ENCODE results near the gene COPS6.
A peak's percentile ranks its signal among the peaks of the same experiment; 100 is the strongest.

Gene COPS6

DNA sequence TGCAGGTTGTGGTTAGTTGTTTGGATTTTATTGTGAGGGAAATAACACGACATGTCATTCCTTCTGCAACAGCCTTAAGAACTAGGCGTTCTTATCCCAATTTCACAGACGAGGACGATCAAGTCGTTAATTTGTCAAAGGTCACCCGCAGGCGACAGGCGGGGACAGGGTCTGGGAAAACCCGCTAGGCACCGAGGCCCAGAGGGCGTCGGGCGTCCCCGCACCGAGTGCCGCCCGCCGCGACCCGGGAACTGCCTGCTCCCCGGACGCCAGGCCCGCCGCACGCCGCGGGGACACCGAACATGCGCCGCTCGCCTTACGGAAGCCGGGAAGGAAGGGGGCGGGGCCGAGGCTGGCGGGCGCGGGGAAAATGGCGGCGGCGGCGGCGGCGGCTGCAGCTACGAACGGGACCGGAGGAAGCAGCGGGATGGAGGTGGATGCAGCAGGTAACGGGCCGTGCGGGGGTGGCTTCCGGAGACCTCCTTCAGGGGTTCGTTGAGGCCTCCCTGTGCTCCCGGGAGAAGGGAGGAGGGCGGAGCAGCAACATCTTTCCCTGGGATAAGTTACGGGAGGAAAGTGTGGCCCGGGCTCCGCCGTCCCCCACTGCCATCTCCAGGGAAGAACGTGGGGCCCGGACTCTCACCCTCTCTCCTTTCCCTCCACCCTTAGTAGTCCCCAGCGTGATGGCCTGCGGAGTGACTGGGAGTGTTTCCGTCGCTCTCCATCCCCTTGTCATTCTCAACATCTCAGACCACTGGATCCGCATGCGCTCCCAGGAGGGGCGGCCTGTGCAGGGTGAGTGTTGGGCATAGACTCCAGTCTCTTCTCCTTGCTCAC lies at the start of gene COPS6:
TSS of gene COPS6 (plus strand) at position 349 of the 837 bp plus-strand sequence. CDS start at position 371, 22 bp downstream.
- DNase-seq (ENCODE audit: low read depth, low spot score) = peak; percentile 78

DNA sequence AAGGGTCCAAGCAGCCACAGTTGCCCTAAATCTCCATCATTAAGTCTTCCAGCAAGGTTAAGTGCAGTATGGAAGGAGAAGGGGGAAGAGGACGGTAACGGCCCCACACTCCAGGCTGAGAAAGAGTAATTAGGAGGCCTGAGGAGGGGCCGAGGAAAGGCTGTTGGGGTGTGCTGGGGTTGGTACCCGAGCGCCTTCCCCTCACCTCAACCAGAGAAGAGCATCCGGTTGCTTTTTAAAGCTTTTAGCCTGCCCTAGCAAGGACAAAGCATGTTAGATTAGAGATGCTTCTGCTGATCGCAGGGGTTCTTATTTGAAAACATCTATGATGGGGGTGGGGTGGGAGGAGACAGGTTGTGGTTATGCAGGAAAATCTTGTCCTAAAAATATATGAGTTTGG lies 48.2 kb upstream of the COPS6 start:
- DNase-seq (ENCODE audit: low read depth, low spot score) = no peak

DNA sequence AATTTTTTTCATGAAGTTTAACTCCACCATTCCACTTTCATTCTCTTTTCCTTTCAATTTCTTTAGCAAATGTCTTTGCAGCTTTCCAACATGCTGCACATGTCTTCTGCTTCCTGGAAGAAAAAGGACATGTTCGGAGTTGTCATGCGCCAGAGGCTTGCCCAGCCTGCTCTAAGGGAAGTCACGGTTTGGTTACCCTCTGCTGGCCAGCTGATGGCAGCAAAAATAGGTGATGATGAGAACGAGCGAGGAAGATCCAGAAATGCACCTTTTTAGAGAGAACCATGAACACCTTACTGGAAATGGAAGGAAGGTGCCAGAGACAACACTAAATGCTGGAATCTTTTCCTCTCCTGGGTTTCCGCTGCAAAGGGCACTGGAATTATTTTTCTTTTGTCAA lies 44.1 kb upstream of the COPS6 start:
- DNase-seq (ENCODE audit: low read depth, low spot score) = no peak

DNA sequence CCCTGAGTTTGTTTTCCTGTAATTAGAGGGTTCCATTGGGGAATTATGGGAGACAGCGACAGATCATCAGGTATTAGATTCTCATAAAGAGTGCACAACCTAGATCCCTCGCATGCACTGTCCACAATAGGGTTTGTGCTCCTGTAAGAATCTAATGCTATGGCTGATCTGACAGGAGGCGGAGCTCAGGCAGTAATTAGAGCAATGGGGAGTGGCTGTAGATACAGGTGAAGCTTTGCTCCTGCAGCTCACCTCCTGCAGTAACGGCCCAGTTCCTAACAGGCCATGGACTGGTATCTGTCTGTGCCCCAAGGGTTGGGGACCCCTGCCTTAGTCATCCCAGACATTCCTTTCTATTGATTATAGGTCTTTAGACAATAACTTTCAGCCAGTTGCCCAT lies 40.1 kb upstream of the COPS6 start:
- DNase-seq (ENCODE audit: low read depth, low spot score) = no peak

DNA sequence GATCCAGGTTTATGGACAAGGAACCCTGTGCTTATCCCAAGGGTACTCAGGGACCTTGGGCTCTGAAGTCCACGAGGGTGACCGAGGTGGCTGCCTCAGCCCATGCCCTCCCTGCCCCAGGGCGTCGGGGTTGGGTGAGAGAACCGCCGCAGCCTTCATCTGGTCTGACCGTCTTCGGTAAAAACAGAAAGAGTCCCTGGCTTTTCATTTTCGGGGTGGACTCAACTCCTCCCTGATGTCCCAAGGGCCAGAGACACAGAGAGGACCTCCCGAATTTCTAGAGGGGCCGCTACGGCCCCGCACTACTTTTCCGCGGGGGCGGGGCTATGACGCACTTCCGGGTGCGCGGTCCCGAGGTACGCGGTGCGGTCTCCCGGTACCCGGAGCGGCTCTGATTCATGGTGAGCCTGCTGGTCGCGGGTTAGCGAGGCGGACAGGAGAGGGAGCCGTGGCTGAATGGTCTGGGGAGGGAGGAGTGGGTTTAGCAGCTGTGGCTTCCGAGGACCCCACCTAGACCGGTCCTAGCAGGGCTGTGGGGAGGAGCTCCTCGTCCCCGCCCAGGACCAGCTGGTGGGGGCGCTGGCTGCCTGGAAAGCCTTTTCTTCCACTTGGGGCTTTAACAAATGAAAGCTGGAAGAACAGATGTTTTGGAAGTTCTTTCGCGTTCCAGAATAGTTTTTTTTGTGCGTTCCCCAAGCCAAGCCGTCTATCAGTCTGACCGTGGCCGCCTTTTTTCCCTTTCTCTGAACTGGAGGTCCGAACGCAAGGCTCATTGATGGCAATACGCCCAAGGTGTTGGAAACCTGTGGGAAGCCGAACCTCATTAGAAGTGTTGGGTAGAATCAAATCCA lies 39.1 kb upstream of the COPS6 start, which contains the start of gene ZSCAN21:
TSS of gene ZSCAN21 (plus strand) at position 334 of the 851 bp plus-strand sequence. CDS start 7,233 bp downstream, outside the sequence.
- DNase-seq (ENCODE audit: low read depth, low spot score) = peak; percentile 93

DNA sequence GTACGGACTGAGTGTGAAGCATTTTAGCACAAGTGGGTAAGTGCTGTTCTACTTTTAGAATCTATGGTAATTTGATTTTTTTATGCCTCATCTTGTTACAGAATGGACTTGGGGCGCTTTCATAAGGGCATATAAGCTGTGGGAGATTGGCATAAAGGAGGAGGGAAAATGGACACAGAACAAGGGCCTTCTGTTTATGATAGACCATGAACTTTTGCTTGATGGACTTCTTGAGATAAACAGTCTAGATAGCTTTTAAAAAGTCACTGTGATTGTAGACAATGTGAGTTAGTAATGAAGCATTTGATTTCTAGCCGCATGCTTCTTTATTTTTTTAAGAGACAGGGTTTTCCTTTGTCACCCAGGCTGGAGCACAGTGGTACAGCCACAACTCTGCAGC lies 37.2 kb upstream of the COPS6 start:
- DNase-seq (ENCODE audit: low read depth, low spot score) = no peak

DNA sequence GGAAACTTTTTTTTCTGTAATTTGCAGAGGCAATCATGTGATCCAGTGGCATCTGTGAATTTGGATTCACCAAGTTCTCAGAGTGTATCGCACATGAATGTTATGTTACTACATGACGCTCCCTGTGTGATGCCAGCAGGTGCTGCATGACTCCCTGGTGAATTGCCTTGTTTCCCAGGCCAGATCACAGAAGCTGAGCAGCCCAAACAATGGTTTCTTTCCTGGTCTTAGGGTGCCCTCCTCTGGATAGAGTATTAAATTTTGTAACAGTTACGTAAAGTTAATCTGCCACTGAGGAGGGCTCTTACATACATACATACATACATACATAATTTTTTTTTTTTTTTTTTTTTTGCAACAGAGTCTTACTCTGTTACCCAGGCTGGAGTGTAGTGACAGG lies 35.6 kb upstream of the COPS6 start:
- peak; percentile 32 for DNase-seq (ENCODE audit: low read depth, low spot score)

DNA sequence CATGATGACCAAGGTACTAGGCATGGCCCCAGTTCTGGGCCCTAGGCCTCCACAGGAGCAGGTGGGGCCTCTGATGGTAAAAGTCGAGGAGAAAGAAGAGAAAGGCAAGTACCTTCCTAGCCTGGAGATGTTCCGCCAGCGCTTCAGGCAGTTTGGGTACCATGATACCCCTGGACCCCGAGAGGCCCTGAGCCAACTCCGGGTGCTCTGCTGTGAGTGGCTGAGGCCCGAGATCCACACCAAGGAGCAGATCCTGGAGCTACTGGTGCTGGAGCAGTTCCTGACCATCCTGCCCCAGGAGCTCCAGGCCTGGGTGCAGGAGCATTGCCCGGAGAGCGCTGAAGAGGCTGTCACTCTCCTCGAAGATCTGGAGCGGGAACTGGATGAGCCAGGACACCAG lies 31.8 kb upstream of the COPS6 start:
- no peak for DNase-seq (ENCODE audit: low read depth, low spot score)

DNA sequence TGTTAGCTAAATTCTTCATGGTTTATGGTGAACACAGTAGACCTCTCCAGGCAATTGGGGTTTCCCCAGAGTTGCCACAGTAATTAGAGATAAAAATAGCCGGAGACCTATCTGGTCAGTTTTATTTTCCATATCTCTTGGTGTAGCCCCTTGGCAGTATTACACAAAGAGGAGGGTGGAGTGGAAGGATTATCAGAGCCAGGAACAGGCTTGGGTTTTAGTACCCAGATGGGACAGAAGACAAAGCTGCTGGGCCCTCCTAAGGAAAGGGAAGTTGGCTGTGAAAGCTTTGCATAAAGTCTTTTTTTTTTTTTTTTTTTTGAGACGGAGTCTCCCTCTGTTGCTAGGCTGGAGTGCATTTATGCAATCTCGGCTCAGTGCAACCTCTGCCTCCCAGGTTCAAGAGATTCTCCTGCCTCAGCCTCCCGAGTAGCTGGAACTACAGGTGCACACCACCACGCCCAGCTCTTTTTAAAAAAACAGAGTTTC lies 29.5 kb upstream of the COPS6 start:
- no peak for DNase-seq (ENCODE audit: low read depth, low spot score)

DNA sequence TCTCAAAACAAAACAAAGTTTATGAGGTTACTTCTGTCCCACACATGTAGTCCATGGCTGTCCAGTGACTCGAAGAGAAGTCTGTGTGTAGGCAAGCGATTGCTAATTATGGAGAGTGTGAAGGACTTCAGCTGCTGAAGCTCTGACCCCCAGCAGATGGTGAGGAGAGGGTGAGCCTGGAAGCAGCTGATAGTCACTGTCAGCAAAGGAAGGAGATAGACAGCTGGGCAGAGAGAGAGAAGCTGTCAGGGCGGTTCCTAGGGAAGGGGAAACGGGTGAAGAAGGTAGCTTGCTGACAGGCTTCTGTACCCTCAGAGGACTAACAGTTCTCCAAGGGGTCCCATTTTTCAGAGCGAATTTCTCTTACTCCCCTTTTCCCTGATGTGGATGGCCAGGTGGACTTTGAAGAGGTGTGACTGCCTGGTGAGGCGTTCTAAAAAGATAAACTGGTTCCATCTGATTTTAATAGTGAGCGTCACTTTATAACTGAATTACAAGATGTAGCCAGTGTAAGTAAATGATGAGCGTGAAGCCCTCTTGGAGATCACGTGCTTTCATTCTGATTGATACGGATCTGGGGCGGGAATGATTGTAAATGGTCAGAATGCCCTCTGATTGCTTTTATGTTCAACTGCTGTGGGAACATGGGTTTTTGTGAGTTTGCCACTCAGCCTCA lies 27.1 kb upstream of the COPS6 start:
- no peak for DNase-seq (ENCODE audit: low read depth, low spot score)

DNA sequence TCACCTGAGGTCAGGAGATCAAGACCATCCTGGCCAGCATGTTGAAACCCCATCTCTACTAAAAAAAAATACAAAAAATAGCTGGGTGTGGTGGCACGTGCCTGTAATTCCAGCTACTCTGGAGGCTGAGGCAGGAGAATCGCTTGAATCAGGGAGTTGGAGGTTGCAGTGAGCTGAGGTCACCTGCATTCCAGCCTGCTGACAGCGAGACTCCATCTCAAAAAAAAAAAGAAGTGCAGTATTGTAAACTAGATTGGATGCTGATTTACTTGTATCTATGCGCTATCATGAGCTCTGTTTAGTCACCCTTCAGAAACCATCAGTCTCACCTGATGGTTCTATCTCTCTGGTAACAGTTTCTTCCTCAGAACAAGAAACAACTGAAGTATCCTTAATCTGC lies 25.4 kb upstream of the COPS6 start:
- no peak for DNase-seq (ENCODE audit: low read depth, low spot score)

DNA sequence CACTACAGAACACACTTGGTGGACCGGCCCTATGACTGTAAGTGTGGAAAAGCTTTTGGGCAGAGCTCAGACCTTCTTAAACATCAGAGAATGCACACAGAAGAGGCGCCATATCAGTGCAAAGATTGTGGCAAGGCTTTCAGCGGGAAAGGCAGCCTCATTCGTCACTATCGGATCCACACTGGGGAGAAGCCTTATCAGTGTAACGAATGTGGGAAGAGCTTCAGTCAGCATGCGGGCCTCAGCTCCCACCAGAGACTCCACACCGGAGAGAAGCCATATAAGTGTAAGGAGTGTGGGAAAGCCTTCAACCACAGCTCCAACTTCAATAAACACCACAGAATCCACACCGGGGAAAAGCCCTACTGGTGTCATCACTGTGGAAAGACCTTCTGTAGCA lies 24.6 kb upstream of the COPS6 start:
- DNase-seq (ENCODE audit: low read depth, low spot score) = no peak

DNA sequence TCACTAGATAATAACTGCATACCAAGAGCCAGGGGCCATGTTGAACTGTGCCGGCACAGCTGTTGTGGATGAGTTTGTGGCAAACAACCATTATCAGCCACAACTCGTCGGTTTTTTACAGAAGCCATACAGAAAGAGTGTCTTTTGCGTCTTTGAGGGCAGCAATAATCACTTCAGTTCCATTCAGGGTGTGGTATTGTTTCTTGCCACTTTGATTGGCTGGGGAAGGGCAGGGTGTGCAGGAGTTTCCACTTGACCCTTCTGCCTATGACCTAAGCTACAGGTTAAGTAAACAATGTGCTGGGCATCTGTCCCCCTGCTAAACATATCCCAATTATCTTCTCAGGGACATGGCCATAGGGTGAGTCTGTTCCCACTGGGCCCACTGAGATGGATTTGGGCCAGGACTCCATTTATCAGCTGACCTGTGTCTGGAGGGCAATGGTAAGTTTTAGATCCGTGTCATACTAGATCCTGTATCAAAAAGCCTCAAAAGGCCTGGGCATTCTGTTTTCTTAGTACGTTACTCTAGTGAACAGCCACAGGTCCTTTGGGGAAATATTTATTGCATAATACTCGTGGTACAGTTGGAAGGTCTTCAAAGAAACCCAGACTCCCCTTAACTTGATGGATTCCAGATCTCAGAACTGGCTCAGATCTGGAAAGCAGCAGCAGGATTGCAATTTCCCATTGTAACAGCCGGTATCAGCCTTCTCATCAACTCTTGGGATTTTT lies 23.1 kb upstream of the COPS6 start:
- peak; percentile 49 for DNase-seq (ENCODE audit: low read depth, low spot score)

DNA sequence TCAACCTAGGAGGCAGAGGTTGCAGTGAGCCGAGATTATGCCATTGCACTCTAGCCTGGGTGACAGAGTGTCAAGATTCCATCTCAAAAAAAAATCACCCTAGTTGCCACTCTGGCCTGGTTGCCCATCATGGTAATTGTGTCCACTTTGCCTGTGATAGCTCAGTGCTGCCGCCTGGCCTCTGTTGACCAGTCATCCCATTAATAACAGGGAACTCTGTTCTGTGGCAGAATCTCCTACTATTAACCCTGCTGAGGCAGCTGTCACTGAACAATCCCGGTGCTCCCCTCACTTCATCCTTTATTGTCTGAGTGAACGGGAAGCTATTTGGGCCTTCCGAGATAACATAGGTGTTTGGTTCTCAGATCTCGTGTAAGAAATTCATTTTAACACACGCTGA lies 21.8 kb upstream of the COPS6 start:
- no peak for DNase-seq (ENCODE audit: low read depth, low spot score)

DNA sequence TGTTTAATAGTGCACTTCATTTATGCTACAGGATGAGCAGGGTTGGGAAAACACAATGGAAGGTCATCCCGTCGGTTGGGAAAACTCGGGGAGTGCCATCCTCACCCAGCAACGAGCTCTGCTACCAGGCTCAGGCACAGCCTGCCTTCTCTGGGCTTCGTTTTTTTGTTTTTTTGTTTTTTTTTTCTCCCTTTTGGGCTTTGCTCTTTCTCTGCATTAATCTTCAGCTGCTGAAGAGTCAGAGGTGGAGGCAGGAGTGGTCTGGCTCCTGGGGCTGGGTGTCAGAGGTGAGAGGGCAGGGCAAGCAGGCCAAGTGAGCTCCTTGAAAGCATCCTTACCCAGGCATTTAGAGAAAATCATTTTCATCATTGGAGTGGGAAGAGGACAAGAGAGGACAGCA lies 18.8 kb upstream of the COPS6 start:
- no peak for DNase-seq (ENCODE audit: low read depth, low spot score)

DNA sequence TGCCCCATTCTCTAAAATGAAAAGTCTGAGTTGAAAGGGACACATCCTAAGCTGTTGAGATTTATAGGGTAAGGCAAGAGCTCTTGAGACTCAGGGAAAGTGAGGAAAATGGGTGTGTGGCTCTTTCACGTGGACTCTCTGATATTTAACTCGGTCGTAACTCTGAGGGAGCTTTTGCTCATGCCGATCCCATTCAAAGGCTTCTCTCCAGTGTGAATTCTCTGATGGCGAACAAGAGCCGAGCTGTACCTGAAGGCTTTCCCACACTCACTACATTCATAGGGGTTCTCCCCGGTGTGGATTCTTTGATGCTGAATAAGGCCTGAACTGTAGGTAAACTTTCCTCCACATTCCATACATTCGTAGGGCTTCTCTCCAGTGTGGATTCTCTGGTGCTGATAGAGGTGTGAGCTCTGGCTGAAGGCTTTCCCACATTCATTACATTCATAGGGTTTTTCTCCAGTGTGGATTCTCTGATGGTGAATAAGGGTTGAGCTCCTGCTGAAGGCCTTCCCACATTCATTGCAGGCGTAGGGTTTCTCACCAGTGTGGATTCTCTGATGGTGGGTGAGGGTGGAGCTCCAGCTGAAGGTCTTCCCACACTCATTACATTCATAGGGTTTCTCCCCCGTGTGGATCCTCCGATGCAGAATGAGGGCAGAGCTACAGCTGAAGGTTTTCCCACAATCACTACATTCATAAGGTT lies 17.6 kb upstream of the COPS6 start:
- no peak for DNase-seq (ENCODE audit: low read depth, low spot score)

DNA sequence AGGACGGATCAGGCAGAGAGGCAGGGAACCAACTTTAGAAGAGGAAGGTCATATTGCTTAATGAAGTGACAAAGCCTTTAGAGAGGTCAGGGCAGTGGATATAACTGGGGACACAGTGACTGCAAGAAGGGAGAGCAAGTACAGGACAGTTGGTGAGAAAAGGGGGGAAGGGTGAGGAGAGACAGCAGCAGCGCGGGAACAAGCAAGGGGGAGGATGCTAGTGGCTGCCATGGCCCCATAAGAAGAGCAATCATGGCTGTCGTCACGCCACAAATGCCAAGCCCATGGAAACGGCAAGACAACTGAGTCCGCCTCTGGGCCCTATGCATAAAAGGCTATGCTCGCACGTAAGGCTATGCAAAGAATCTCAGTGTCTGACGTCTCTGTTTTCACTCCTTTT lies 16.3 kb upstream of the COPS6 start:
- no peak for DNase-seq (ENCODE audit: low read depth, low spot score)

DNA sequence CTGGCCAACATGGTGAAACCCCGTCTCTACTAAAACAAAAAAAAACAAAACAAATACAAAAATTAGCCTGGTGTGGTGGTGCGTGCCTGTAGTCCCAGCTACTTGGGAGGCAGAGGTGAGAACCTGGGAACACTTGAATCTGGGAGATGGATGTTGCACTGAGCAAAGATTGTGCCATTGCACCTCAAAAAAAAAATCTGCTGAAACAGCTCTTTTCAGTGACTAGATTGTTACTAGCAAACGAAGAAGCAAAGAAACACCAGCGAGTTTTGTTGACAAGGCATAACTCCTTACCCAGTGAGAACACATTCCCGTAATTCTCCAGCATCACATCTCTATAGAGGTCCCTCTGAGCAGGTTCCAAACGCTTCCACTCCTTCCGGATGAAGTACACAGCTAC lies 13.9 kb upstream of the COPS6 start:
- no peak for DNase-seq (ENCODE audit: low read depth, low spot score)

DNA sequence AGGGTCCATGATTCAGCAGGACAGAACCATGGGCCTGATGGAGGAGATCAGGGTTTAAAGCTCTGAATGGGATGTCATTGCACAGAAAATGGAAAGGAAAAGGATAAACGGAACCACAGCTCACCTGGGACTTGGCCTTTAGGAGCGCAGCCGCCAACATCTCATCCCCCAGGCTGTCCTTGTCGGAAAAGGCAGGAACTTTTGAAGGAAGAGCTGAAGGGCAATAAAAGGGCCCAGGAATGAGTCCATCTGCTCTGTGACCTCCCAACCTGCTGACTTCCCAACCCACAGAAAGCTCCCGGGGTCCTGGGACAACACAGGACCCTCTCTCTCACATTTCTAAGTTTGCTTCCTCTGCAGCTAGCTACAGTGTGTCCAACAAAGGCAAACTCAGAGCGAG lies 13.4 kb upstream of the COPS6 start:
- no peak for DNase-seq (ENCODE audit: low read depth, low spot score)

DNA sequence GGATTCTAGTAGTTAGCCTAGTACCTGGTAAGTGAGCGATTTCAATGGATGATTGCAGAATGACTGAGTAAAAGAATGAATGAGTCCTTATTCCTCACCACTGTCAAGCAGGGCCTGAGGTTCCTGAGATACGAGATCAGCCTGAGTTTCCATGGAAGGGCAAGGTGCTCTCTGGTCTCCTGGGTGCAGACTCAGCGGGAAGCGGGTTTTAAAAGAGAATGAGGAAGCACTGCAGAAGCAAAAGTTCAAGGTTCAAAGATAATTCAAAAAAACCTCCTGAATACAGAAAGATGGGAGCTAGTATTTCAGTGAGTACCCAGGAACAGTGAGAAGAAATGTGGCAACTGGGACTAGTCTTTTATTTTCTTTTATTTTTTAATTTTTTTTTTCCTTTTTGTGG lies 11.6 kb upstream of the COPS6 start:
- no peak for DNase-seq (ENCODE audit: low read depth, low spot score)
